NCI-H748 treated with DMSO at 0.1 percent for 48 hours (cell line): ENCODE results near the gene EPC2.
"Not testable (repeated sequence)": the region's sequence is repeated elsewhere in the genome, so short reads cannot be mapped to it uniquely, and the experiment has no call there.

ENCODE experiments used
- DNase-seq: peaks from one replicate; lab custom pipeline; 2025; lab: John Stamatoyannopoulos, UW

The EPC2 gene

DNA sequence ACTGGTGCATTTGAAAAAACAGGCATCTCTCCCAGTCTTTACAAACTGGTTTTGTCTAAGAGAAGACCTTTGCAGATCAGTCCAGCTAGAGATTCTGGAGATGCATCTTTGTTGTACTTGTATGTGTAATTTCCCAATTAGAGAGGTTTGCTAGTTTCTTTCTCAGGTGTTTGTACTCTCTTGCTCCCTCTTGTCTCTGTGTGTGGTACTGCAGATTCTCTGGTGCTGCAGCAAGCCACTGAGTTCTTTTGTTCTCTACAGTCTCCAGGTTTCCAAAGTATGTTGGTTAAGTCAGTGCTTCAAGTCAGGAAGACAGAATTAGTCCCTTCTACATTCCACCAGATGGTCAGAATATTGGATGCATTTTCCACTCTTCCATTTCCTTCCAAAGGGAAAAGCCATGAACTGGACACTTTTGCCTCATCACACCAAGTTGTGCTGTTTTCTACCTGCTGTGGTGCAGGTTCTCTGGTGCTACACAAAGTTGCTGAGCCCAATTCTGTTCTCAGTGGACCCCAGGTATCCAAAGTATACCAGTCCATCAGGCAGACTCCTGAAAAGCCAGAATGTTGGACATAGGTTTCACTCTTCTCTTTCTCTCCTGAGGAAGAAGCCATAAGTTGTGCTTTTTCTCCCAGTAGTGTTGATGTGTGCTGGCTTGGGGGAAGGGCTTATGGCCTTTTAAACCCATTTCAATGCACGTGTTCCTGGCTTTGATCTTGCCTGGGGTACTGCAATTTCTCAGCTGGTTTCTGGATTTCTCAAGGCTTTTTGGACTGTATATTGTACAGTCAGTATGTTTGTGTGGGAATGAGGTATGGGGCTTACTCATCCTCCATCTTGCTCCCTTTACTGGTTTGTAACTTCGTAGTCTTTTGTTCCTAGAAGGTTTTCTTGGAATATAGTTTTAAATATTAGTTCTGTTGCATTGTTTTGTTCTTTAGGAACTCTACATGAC lies 29.8 kb downstream of the EPC2 start:
- peak; percentile 27 for DNase-seq

GRCh38 chr2:148675708-148676107 lies 31.2 kb downstream of the EPC2 start:
- DNase-seq: no peak

DNA sequence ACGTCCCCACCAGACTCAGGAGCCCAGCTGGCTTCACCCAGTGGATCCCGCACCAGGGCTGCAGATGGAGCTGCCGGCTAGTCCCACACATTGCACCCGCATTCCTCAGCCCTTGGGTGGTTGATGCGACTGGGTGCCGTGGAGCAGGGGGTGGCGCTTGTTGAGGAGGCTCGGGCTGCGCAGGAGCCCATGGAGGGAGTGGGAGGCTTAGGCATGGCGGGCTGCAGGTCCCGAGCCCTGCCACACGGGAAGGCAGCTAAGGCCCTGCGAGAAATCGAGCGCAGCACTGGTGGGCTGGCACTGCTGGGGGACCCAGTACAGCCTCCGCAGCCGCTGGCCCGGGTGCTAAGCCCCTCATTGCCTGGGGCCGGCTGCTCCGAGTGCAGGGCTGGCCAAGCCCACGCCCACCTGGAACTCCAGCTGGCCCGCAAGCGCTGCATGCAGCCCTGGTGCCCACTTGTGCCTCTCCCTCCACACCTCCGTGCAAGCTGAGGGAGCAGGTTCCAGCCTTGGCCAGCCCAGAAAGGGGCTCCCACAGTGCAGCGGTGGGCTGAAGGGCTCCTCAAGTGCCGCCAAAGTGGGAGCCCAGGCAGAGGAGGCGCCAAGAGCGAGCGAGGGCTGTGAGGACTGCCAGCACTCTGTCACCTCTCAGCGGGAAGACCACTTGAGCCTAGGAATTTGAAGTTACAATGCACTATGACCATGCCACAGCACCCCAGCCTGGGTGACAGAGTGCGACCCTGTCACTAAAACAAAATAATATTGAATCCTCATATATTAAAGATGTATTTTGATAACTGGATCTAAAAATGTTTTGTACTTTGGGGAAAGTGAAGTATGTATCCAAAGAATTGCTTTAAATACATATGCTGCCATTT lies 34.0 kb downstream of the EPC2 start:
- not testable (repeated sequence) for DNase-seq

GRCh38 chr2:148680462-148680861 lies 35.9 kb downstream of the EPC2 start:
- DNase-seq: no peak

GRCh38 chr2:148681443-148681842 lies 36.9 kb downstream of the EPC2 start:
- DNase-seq: no peak

GRCh38 chr2:148681862-148682261 lies 37.3 kb downstream of the EPC2 start:
- DNase-seq: not testable (repeated sequence)

- no peak for DNase-seq
Observed at GRCh38 chr2:148684507-148684906, 40.0 kb downstream of the EPC2 start.

DNA sequence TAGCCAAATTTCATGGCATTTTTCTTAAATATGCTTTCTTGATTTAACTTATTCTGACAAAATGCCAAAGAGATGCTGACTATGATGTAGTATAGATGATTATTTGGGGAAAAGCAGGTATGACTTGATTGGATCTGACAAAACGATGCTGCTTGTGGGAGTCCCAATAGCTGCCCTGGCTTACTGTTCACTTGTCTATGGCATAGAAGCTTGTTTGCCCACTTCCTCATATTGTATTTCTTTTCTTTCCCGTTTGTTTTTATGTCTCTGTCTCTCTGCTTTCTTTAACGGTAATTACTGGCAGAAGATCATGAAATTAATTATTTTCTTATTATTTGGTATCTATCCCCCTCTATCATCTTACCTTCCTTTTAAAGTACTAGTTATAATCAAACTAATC lies 43.0 kb downstream of the EPC2 start:
- no peak for DNase-seq

- not testable (repeated sequence) for DNase-seq
Observed at GRCh38 chr2:148688011-148688410, 43.5 kb downstream of the EPC2 start.

GRCh38 chr2:148696985-148697384 lies 52.4 kb downstream of the EPC2 start:
- no peak for DNase-seq

GRCh38 chr2:148699830-148700229 lies 55.3 kb downstream of the EPC2 start:
- DNase-seq: no peak

DNA sequence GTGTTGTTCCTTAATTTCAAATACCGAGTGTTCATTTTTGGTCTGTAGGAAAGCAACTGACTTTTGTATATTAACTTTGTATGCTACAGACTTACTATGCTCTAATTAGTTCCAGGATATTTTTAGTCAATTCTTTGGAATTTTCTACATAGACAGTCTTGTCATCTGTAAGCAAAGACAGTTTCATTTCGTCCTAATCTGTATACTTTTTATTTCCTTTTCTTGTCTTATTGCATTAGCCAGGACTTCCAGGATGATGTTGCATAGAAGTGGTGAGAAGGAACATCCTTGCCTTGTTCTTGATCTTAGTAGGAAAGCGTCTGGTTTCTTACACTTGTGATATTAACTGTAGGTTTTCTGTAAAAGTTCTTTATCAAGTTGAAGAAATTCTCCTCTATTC lies 56.5 kb downstream of the EPC2 start:
- DNase-seq: no peak

- no peak for DNase-seq
Observed at GRCh38 chr2:148701877-148702276, 57.3 kb downstream of the EPC2 start.

DNA sequence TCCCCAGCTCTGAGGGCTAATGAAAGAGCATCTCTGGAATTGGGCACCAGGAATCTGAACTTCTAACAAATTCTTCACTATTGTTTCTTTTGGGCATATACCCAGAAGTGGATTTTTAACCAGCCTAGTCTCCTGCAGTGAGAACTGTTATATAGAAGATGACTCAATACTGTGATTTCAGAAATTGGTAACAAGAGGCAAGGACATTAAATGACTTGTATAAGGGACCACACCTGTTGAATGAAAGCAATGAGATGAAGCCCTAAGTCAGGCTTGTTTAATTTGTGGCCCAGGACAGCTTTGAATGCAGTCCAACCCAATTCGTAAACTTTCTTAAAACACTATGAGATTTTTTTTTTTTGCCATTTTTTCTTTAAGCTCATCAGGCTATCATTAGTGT lies 57.9 kb downstream of the EPC2 start:
- DNase-seq: no peak

GRCh38 chr2:148704247-148704646 lies 59.7 kb downstream of the EPC2 start:
- DNase-seq: peak; percentile 36

DNA sequence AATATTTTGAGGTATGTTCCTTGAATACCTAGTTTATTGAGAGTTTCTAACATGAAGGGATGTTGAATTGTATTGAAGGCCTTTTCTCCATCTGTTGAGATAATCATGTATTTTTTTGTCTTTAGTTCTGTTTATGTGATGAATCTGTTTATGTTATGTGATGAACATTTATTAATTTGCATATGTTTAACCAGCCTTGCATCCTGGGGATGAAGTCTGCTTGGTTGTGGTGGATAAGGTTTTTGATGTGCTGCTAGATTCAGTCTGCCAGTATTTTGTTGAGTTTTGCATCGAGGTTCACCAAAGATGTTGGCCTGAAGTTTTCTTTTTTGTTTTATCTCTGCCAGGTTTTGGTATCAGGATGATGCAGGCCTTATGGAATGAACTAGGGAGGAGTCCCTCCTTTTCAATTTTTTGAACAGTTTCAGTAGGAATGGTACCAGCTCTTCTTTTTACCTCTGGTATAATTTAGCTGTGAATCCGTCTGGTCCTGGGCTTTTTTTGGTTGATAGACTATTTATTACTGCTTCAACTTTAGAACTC lies 71.9 kb downstream of the EPC2 start:
- DNase-seq: no peak

DNA sequence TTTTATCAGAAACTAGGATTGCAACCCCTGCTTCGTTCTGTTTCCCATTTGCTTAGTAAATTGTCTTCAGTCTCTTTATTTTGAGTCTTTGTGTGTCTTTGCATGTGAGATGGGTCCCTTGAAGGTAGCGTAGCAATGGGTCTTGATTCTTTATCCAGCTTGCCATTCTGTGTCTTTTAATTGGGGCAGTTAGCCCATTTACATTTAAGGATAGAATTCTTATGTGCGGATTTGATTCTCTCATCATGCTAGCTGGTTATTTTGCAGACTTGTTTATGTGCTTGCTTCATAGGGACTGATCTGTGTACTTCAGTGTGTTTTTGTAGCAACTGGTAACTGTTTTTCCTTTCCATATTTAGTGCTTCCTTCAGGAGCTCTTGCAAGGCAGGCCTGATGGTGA lies 73.5 kb downstream of the EPC2 start:
- DNase-seq: no peak

DNA sequence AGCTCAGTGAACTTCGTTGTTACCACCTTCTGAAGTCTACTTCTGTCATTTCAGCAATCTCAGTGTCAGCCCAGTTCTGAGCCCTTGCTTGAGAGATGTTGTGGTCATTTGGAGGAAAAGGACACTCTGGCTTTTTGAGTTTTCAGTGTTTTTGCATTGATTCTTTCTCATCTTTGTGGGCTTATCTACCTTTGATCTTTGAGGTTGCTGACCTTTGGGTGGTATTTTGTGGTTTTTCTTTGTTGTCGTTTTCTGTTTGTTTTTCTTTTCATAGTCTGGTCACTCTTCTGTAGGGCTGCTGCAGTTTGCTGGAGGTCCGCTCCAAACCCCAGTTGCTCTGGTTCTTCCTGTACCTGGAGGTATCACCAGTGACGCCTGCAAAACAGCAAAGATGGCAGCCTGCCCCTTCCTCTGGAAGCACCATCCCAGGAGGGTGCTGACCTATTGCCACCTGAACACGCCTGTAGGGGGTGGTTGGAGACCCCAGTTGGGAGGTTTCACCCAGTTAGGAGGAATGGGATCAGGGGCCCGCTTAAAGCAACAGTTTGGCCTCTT lies 74.7 kb downstream of the EPC2 start:
- no peak for DNase-seq

DNA sequence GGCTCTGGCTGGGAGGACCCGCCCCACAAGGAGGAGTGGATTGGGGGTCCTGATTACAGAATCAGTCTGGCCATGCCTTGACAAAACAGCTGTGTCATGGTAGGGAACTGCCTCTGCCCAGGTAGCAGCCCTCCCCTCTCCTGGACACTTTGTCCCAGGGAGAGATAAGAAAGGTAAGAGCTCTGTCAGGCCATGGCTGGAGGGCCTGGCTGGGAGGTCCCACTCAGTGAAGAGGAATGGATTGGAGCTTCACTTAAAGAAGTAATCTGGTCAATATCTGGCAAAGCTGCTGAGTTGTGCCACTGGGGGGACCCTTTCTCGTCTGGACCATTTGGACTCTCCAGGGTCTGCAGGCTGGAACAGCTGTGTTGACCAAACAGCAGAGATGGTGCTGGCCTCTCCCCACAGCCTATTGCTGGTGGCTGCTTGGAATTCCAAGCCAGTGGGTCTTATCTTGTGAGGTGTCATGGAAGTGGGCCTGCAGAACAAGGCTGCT lies 75.4 kb downstream of the EPC2 start:
- no peak for DNase-seq

DNA sequence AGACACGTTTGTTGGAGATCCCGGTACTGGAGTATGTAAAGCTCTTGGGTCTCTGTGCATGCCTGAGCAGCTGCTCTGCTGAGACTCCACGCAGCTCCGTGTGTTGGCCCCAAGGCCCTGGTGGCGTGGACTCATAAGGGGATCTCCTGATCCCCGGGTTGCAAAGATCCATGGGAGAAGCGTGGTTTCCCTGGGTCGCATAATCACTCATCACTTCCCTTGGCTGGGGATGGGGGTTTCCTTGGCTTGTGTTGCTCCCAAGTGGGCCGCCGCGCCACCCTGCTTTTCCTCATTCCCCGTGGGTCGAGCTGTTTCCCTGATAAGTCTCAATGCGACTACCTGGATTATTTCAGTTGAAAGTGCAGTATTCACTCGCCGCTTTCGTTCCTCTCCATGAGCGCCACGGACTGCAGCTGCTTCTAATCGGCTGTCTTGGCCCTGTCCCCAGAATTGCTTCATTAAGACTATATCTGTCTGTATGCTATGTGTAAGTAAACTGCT lies 76.0 kb downstream of the EPC2 start:
- DNase-seq: no peak

DNA sequence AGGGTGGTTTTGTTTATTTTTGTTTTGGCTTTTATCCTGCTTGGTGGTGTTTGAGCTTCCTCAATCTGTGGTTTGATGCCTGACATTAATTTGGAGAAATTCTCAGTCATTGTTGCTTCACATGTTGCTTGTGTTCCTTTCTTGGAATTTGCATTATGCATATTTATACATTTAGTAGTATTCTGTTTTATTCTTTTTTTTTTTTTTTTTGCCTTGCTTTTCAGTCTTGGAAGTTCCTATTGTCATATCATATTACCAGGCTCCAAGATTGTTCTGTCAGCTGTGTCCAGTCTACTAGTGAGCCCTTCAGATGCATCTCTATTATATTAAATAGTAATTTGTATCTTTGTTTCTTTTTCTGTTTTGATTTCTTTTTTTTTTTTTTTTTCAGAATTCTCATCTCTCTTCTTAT lies 77.0 kb downstream of the EPC2 start:
- DNase-seq: no peak
